ENCODE data around the gene TMEM138.

TMEM138 gene

GRCh38 chr11:61342207-61342803 is 19.9 kb upstream of the TMEM138 start:
- no peak for DNase-seq (ENCODE audit: low read depth)

GRCh38 chr11:61343792-61344745 is 18.1 kb upstream of the TMEM138 start:
- no peak for DNase-seq (ENCODE audit: low read depth)

GRCh38 chr11:61345170-61345610 is 17.0 kb upstream of the TMEM138 start:
- no peak for DNase-seq (ENCODE audit: low read depth)

GRCh38 chr11:61345954-61346843 is 16.0 kb upstream of the TMEM138 start:
- no peak for DNase-seq (ENCODE audit: low read depth)

- no peak for DNase-seq (ENCODE audit: low read depth)
Observed at GRCh38 chr11:61347916-61348461, 14.2 kb upstream of the TMEM138 start.

GRCh38 chr11:61349189-61349751 is 12.9 kb upstream of the TMEM138 start:
- DNase-seq (ENCODE audit: low read depth), result no peak

- DNase-seq (ENCODE audit: low read depth), result no peak
Observed at GRCh38 chr11:61349916-61350315, 12.3 kb upstream of the TMEM138 start.

- DNase-seq (ENCODE audit: low read depth), result no peak
Observed at GRCh38 chr11:61350336-61350735, 11.8 kb upstream of the TMEM138 start.

- no peak for DNase-seq (ENCODE audit: low read depth)
Observed at GRCh38 chr11:61350803-61351202, 11.4 kb upstream of the TMEM138 start.

- no peak for DNase-seq (ENCODE audit: low read depth)
Observed at GRCh38 chr11:61352038-61352437, 10.1 kb upstream of the TMEM138 start.

- DNase-seq (ENCODE audit: low read depth), result no peak
Observed at GRCh38 chr11:61353131-61354067, 8.8 kb upstream of the TMEM138 start.

- no peak for DNase-seq (ENCODE audit: low read depth)
Observed at GRCh38 chr11:61354208-61354607, 8.0 kb upstream of the TMEM138 start.

- DNase-seq (ENCODE audit: low read depth), result no peak
Observed at GRCh38 chr11:61356706-61357105, 5.5 kb upstream of the TMEM138 start.

- DNase-seq (ENCODE audit: low read depth), result no peak
Observed at GRCh38 chr11:61357233-61357893, 4.8 kb upstream of the TMEM138 start.

- no peak for DNase-seq (ENCODE audit: low read depth)
Observed at GRCh38 chr11:61357894-61358239, 4.3 kb upstream of the TMEM138 start.

- DNase-seq (ENCODE audit: low read depth), result no peak
Observed at GRCh38 chr11:61358566-61358965, 3.6 kb upstream of the TMEM138 start.

- DNase-seq (ENCODE audit: low read depth), result no peak
Observed at GRCh38 chr11:61359516-61359915, 2.7 kb upstream of the TMEM138 start.

- DNase-seq (ENCODE audit: low read depth), result no peak
Observed at GRCh38 chr11:61361237-61361740, 885 bp upstream of the TMEM138 start.

- DNase-seq (ENCODE audit: low read depth), result peak; percentile 33
Observed at GRCh38 chr11:61362542-61362875, 335 bp downstream of the TMEM138 start.
